OCI-LY7 (cell line): ENCODE data around the gene CTBS. TPM values are rescaled to one million over a fixed set of nuclear protein-coding genes. Genes with fewer than 3 reads are reported as not detected.

Experiments used
- BruUV-seq: library from RNA; stranded (reverse); fragments of 400-500 nt; replicated peaks from 2 replicates; lab custom pipeline; 2021; lab: Mats Ljungman, UMichigan
- CTCF ChIA-PET: fragments of 300-600 bp; sonication (Branson Sonifier 250); formaldehyde crosslinking; loops from one replicate; lab custom pipeline; 2022; ENCODE audit warnings: antibody characterized with exemption; ENCODE audit not compliant: unreplicated experiment; lab: Charles Lee
- POLR2A ChIA-PET: fragments of 300-600 bp; sonication (Branson Sonifier 250); formaldehyde crosslinking; loops from one replicate; lab custom pipeline; 2022; ENCODE audit warnings: antibody characterized with exemption; lab: Charles Lee
- DNase-seq: peaks from one replicate; pipeline ENCODE4 v3.0.0-alpha.2; 2015; ENCODE audit warnings: low spot score
- H2AFZ ChIP-seq: fragments of 200-600 bp; sonication (generic), shearing (Covaris generic); 2 replicates; pipeline ENCODE4 v1.6.1; 2014; ENCODE audit warnings: mild to moderate bottlenecking, antibody characterized with exemption, low read length, moderate library complexity
- H3K27ac ChIP-seq: fragments of 200-600 bp; sonication (generic); 2 replicates; pipeline ENCODE4 v1.5.1; 2014; ENCODE audit warnings: mixed run types, low read depth, mild to moderate bottlenecking, moderate library complexity, low read length, inconsistent platforms; ENCODE audit not compliant: poor library complexity, severe bottlenecking
- H3K36me3 ChIP-seq: fragments of 200-600 bp; sonication (generic); 2 replicates; pipeline ENCODE4 v1.6.1; 2014; ENCODE audit warnings: mild to moderate bottlenecking, antibody characterized with exemption, low read length, moderate library complexity, mixed read lengths; ENCODE audit not compliant: insufficient read depth
- H3K4me1 ChIP-seq: fragments of 200-600 bp; sonication (generic); 2 replicates; pipeline ENCODE4 v1.5.1; 2014; ENCODE audit warnings: mild to moderate bottlenecking, low read length; ENCODE audit not compliant: insufficient read depth, poor library complexity, severe bottlenecking
- H3K4me2 ChIP-seq: fragments of 200-600 bp; sonication (generic); 2 replicates; pipeline ENCODE4 v1.6.1; 2014; ENCODE audit warnings: mild to moderate bottlenecking, low read length
- H3K4me3 ChIP-seq: fragments of 200-600 bp; sonication (generic); 2 replicates; pipeline ENCODE4 v1.5.1; 2014; ENCODE audit warnings: mild to moderate bottlenecking, low read depth, low read length; ENCODE audit not compliant: poor library complexity, severe bottlenecking
- H3K79me2 ChIP-seq: fragments of 200-600 bp; sonication (generic); 2 replicates; pipeline ENCODE4 v1.6.1; 2016; ENCODE audit warnings: low read depth, mild to moderate bottlenecking, low read length, moderate library complexity, mixed read lengths; ENCODE audit not compliant: insufficient read depth
- H3K9me2 ChIP-seq: fragments of 200-600 bp; sonication (generic); 2 replicates; pipeline ENCODE4 v1.6.1; 2016; ENCODE audit warnings: mild to moderate bottlenecking, low read length, mixed read lengths; ENCODE audit not compliant: insufficient read depth
- H3K9me3 ChIP-seq: fragments of 200-600 bp; sonication (generic); 2 replicates; pipeline ENCODE4 v1.6.1; 2014; ENCODE audit warnings: mild to moderate bottlenecking, mixed run types, low read length, mixed read lengths
- H4K20me1 ChIP-seq: fragments of 200-600 bp; sonication (generic); 2 replicates; pipeline ENCODE4 v1.6.1; 2014; ENCODE audit warnings: mild to moderate bottlenecking, antibody characterized with exemption, low read length, moderate library complexity, mixed read lengths; ENCODE audit not compliant: insufficient read depth
- CTCF ChIP-seq: fragments of 200-600 bp; sonication (generic); conservative IDR thresholded peaks from 2 replicates; pipeline ENCODE4 v1.5.1; 2014; ENCODE audit warnings: mild to moderate bottlenecking, antibody characterized with exemption, low read length, moderate library complexity, mixed read lengths
- EZH2phosphoT487 ChIP-seq: fragments of 200-600 bp; sonication (generic); IDR thresholded peaks from 2 replicates; pipeline ENCODE4 v1.6.1; 2018; ENCODE audit warnings: low read depth, borderline replicate concordance, mild to moderate bottlenecking, mixed run types, antibody characterized with exemption, low read length, moderate library complexity, mixed read lengths
- intact Hi-C: fragments of 100-400 bp; cut with micrococcal nuclease; formaldehyde crosslinking; loops from one replicate; pipeline ENCODE4 v1.10.0; 2022; ENCODE audit not compliant: unreplicated experiment
- total RNA-seq, 2 experiments: library from RNA; depleted of rRNA in 1 of 2; stranded (reverse); fragments of >200 nt in 1 of 2; shearing (Covaris generic) in 1 of 2; gene quantifications; 2 replicates each; pipeline ENCODE4 v1.2.3, GENCODE V29; 2014 to 2022

The CTBS gene
- total RNA-seq, 2 experiments from 2014 or later = 4.5 to 9.3 TPM

GRCh38 chr1:84613026-84613425 lies 38.8 kb upstream of the CTBS start:
- Histone ChIP-seq H2AFZ (no peak overlapping the region), H3K36me3 (no peaks in the 10 kb centered on the region), H3K4me1 (no peaks in the 10 kb centered on the region), H3K4me2 (no peak overlapping the region), H3K9me3 (0 out of 2 replicates have a peak, but pooled peaks cover 5% of the 10 kb centered on the region), H3K9me2 (no peaks in the 10 kb centered on the region), H3K79me2 (no peaks in the 10 kb centered on the region), H3K27ac (no peak overlapping the region), H4K20me1 (no peaks in the 10 kb centered on the region), H3K4me3 (no peak overlapping the region)
- TF ChIP-seq EZH2phosphoT487 (no peak), CTCF (no peak)
- intact Hi-C loops = no loop called here
- no TSS peak for BruUV-seq
- CTCF ChIA-PET = no interaction called here
- DNase-seq = no peak
- POLR2A ChIA-PET = interaction anchor here (0.6 kb wide), 1 partner anchor 87 kb away, joined by 3 read pairs; no protein-coding TSS in a partner anchor

- no peak for TF ChIP-seq EZH2phosphoT487
- no peak for TF ChIP-seq CTCF
- DNase-seq = no peak
- no peaks in the 10 kb centered on the region for H4K20me1 ChIP-seq
- no peaks in the 10 kb centered on the region for H3K79me2 ChIP-seq
- no peak overlapping the region for H3K4me3 ChIP-seq
- ChIA-PET POLR2A (interaction anchor here (0.6 kb wide), 1 partner anchor 622 kb away, joined by 3 read pairs; no protein-coding TSS in a partner anchor), CTCF (no interaction called here)
- H3K4me1 ChIP-seq = no peaks in the 10 kb centered on the region
- BruUV-seq = no TSS peak
- H2AFZ ChIP-seq = no peak overlapping the region
- no peaks in the 10 kb centered on the region for H3K9me2 ChIP-seq
- no peaks in the 10 kb centered on the region for H3K36me3 ChIP-seq
- no peak overlapping the region for H3K27ac ChIP-seq
- intact Hi-C loops = no loop called here
- no peak overlapping the region for H3K4me2 ChIP-seq
- 0 out of 2 replicates have a peak, but pooled peaks cover 5% of the 10 kb centered on the region for H3K9me3 ChIP-seq
Measured at GRCh38 chr1:84611796-84612195, 37.6 kb upstream of the CTBS start.

- CTCF ChIA-PET = no interaction called here
- intact Hi-C loops = no loop called here
- no peaks in the 10 kb centered on the region for H4K20me1 ChIP-seq
Measured at GRCh38 chr1:84611091-84611490, 36.9 kb upstream of the CTBS start.

More at GRCh38 chr1:84611091-84611490, 36.9 kb upstream of the CTBS start:
- Histone ChIP-seq H3K79me2 (no peaks in the 10 kb centered on the region), H3K4me1 (no peaks in the 10 kb centered on the region), H3K9me2 (no peaks in the 10 kb centered on the region), H3K9me3 (peaks cover 9% of the 10 kb centered on the region; the same call in 1 of the 2 replicates), H3K36me3 (no peaks in the 10 kb centered on the region), H2AFZ (no peak overlapping the region), H3K4me2 (no peak overlapping the region), H3K27ac (no peak overlapping the region), H3K4me3 (no peak overlapping the region)
- TF ChIP-seq EZH2phosphoT487 = no peak
- TF ChIP-seq CTCF = no peak
- POLR2A ChIA-PET = interaction anchor here (0.6 kb wide), 1 partner anchor 621 kb away, joined by 3 read pairs; no protein-coding TSS in a partner anchor
- no peak for DNase-seq
- BruUV-seq = no TSS peak
